NCI-H526 (cell line): ENCODE results near the gene KRTAP17-1.

Source experiments
- DNase-seq, 2 experiments: peaks; one replicate each; lab custom pipeline; 2025; lab: John Stamatoyannopoulos, UW

The KRTAP17-1 gene

DNA sequence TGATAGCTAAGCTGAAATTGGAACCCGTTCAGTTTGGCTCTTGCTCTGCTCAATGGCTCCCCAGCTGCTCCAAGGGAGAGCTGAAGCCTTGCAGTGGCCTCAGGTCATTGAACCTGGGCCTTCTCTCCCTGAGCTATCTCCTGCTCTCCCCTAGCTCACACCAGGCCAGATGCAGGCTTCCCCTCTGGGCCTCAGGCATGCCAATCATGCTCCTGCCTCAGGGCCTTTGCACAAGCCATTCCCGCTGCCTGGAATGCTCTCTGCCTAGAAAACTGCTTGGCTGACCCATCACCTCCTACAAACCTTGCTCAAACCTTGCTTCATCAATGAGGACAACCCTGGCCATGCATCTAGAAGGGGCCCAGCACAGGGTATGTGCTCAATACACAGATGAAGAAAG, 16.7 kb upstream of the KRTAP17-1 start:
- no peak for DNase-seq

DNA sequence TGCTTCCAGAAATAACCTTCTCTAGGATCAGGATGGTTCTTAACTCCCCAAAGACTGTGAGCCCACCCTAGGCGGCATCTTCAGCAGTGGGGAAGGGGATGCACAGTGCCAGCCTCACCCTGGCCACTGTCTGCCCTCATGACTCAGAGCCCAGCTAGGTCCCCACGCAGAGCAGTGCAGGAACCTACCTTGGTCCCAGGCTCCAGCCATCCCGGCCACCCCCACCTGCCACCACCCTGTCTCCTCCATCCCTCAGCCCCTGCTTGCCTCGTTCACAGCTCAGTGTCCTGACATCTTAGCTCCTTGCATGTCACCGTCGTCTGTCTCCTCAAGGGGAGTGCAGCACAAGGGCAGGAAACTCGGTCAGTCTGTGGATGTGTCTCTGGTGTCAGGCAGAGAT, 16.1 kb upstream of the KRTAP17-1 start:
- no peak for DNase-seq

DNA sequence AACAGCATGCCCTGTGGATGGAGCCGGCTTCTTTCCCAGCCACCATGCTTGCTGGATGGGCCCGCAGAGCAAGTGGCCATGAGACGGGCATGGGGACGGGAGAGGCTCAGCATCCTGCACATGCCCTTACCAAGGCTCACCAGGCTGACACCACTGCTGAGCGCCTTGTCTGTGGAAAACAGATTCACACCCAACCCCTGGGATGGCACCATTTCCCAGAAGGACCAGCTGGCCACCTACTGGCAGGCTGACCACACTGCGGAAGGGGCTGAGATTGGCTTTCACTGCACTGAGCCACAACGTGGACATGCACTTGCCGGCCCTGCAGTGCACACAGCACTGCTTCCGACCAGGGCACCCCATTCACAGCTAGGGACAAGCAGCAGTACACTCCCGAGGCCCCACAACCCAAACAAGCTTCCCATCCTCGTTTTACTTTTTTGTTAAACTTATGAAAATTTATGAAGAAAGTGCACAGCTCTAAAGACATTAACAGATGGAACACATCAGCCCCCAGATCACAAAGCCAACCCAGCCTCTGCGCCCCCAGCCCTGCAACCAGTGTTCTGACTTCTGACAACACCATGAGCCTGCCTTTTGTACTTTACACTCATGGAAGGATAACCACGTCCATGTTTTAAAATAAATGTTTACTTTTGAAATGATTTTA, 13.9 kb upstream of the KRTAP17-1 start:
- DNase-seq: peak; percentile 35 to 80

DNA sequence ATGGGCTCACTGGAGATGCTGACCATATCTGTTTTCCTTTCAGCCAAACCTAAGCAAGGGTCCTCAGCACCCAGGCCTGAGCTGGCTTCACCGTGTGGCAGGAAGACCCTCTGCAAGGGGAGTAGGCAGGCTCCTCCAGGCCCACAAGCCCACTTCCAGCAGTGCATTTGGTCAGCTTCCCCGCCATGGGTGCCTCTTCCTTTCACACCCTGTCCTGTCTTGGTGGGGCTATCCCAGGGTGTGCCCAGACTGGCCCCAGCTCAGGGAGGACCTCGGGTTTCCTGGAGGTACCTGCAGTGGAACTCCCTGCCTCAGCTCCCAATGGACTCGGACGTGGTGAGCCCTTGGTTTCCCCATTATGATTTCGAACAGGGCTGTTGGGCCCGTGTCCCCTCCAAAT, 12.7 kb upstream of the KRTAP17-1 start:
- DNase-seq: no peak

DNA sequence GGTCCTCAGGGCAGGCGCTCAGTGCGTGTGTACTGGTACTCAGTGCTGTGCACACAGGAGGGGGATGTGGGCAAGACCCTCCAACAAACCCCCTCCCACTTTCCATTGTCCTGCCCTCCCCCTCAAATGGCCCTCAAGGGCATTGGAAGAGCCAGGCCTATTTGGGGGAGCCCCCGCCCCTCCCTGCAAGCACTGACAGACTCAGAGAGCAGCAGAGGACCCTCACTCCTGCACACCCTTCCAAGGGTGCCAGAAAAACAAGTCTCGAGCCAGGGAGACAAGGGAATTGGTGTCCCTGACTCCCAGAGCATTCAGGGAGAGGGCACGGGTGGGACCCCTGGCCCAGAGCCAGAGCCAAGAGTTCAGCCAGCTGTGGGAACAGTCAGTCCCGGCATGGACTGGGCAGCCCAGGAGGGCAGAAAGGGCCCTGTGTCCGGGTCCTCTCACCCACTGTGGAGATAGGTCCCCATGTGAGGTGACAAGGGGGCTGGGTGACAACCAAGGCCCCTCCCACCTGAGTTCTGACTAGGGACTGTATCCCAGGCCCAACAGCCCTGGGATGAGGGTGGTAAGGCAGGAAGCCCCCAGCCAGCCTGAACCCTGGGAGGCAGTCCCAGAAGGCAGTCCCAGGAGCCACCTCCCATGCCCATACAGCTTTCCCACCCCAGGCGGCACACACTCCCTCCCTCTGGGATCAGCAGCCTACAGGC, 12.1 kb upstream of the KRTAP17-1 start:
- DNase-seq: no peak

DNA sequence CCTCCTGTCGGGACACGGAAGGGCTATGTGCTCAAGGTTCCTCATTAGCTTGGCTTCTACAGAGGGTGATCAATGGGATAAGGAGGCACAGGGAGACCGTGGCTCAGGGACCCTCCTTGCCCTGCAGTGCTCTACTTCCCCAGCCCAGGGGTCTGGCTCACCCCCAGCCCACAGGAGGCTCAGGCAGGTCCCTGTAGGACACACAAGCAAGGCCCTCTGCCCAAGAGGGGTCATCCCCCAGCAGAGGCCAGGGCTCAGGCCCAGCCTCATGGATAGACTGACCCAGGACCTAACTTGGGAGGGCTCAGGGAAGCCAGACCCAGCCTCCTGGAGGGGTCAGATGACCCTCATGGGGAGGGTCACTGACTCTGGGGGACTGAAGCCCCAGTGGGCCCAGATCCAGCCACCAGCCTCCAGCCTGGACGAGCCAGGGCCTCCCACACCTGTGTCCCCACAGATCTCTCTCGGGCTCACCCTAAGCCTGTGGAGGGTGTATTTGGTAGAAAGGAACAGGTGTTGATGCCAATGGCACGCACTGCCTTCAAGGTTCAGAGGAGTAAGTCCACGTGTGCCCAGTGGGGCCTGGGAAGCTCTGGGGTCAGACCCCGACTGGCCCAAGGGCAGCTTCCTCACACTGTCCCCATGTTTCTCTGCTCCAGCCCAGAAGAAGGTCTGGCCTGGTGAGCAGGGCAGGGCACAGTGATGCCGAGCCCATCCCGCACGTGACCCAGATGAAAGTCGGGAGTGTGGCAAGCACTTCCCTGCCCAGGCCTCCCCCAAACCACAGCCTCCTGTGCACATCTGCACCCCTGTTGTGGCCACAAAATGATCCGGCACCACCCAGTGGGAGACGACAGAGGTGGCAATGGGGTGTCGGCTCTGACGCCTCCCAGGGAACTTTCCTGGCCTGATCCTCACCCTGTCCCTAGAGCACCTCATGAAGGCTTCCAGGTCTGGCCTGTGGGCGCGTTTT, 10.9 kb upstream of the KRTAP17-1 start:
- no peak for DNase-seq

DNA sequence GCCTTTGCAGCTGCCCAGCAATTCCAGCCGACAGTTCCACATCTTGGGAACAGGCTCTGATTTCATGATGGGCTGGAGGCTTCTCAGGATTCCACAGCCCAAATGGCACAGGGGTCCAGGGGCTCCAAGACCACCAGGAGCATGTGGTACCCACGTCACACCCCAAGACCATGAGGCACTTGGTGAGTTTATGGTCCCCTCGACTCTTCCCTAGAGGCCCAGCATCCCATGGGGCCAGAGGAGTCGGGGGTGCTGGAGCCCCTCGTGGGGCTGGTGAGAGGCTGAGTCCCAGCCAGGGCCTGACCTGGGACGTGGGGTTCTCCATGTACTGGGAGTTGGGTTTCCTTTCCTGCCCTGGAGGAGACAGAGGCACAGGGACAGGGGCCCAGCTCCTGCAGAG, 10.1 kb upstream of the KRTAP17-1 start:
- DNase-seq: no peak

DNA sequence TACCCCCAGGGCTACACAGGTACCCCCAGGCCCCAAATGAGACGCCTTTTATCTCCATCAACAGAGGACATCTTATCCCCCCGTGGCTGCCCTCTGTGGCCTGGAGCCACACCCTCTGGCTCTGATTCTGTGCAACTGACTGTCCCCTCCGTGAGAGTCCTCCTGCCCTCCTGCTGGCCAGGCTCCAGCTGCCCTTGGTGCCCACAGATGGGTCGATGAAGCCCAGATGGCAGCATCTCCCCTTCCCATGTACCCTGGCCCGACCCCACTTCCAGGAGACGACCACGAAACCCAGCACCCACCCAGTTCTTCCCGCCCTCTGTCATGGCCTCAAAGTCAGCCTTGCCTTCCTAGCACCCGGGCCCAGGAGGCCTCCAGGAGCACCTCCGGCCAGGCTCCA, 9.6 kb upstream of the KRTAP17-1 start:
- no peak for DNase-seq

DNA sequence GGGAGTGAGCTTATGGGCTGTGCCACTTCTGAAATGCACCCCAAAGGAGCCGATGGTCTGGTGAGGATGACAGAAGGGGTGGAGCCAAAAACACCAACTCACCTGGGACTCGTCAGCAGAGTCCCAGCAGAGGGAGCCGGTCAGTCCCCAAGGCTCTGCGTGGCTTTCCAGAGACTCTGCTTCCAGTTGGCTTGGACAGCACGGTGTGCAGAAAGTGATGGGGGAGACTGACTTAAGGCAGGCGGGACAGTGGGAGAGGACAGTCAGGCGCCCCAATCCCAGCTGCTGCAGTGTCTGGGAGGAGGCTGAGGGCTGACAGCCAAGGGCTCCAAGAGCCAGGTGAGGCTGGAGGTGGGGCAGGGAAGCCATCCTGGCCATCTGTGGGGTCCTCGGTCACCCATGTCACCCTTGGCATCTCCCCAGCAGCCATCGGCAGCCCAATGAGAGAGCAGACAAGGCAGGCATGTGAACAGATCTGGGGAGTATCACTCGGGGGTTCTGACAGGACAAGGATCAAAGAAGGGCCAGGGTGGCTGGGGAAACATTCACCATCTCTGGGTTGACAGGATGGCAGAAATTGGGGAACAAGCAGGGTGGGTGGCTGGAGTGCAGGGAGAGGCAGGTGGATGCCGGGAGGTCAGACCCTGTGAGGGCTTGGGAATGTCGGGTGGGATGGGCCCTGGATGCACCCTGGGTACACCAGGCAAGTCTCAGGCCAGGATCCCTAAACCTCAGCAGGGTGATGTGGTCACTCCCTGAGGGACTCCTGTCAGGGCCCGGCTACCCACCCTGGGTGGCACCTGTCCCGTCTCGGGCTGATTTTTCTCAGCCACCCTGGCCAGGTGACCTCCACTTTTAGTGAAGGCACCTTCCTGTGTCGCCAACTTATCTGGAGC, 8.9 kb upstream of the KRTAP17-1 start:
- DNase-seq: peak in 1 of 2 experiments; percentile 64

DNA sequence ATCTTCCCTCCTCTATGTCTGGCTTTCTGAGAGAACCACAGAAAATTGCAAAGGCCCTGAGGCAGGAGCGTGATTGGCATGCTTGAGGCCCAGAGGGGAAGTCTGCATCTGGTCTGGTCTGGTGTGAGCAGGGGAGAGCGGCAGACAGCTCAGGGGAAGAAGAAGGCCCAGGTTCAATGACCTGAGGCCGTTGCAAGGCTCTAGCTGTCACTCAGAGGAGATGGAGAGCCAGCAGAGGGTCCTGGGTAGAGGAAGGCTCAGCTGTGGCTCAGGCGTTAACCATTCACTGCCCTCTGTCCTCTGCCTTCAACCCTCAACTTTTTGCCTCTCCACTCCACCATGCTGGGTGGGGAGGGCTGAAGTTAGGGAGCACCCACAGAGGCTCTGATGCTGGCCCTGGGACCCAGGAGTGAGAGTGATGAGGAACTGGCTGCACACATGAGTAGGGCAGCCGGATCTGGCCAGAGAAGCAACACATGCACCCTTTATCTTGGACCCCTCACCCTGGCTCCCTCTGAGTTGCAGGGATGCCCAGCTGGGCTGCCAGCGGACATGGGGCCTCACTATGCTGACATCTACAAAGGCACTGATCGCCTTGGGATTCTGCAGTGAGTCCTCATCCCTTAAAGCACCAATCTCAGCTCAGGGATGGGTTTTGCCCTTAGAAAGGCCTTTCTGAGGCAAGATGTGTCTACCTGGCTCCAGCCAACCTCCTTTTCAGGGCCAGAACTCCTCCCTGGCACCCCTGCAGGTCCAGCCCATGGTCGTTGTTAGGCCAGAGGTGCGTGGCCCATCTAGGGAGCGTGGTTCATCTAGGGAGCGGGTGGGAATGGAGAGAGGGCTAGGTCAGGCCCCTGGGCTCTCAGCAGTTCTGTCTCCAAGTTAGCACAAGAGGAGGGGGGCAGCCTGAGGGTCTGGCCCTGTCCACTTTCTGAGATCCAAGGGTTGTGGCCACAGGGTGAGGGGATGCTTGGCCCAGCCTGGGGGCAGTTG, 7.7 kb upstream of the KRTAP17-1 start:
- DNase-seq: no peak

DNA sequence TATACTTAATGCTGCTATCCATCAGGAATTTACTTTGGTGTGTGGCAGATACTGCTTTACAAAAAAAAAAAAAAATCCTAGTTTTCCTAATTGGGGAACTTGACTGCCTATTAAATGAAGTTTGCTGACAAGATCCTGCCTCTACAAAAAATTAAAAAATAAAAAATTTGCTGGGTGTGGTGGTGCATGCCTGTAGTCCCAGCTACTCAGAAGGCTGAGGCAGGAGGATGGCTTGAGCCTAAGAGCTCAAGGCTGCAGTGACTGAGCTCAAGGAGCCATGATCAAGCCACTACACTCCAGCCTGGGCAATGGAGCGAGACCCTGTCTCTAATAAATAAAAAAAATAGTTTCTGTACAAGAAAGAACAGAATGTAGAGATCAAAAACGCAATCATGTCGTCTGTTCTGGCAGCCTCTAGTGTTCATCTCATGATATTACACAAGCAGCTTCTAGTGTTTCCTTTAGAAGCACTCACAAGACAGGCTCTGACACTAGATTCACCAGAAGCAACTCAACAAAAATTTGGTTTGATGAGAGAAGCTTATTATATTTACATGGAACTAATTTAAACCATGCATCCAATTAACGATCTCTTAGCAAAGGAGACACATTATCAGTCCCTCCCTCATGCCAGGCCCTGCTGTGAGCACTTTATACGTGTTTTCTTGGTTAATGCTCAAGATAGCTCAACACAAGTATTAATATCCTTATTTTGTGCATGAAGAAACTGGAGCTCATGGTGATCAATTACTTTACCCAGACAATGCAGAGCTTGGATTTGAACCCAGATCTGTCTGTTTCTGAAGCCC, 6.8 kb upstream of the KRTAP17-1 start:
- DNase-seq: peak; percentile 5 to 73

DNA sequence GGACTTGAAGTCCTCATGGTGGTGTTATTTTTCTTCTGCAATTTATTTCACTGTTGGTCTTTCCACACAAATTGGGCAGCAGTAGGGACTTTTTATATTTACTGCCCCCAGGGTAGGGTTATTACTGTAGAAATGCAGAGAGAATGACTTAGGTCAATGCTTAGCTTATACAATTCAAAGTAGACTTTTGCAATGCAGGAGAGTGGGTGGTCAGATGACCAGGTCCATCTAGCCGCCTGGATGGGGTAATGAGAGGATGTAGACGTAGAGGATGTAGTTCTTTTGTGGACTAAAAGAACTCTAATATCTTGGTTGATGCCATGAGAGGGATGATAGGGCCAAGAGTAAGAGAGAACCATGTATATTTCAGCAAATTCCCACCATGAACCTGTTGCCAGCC, 2.7 kb upstream of the KRTAP17-1 start:
- no peak for DNase-seq

DNA sequence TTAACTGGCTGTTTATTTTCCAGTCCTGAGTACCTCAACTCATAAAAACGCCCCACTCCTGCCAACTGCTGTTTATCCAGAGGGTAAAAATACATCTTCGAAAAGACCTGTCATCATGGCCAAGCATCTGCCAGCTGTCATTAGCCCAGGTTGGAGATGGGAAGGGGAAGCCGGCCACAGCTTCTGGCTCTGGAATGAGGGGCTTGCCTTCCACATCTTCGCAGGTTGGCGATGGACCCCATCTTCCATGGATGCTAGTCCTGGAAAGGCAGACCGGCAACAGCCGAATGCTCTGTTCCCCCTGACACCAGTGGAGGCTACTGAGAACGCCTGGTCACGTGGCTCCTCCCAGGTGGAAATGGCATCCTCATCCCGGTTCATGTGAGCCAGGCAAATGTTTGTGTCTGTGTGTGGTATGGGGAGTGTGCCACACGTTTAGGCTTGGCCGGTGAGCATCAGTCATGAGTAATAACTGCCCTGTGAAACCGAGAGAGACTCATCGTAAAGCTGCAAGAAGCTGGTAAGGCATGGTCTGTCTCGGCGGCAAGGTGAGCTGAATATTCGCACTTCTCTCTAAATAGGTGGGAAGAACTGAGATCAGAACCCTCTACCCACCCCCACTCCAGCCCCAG, 420 bp upstream of the KRTAP17-1 start:
- DNase-seq: no peak

DNA sequence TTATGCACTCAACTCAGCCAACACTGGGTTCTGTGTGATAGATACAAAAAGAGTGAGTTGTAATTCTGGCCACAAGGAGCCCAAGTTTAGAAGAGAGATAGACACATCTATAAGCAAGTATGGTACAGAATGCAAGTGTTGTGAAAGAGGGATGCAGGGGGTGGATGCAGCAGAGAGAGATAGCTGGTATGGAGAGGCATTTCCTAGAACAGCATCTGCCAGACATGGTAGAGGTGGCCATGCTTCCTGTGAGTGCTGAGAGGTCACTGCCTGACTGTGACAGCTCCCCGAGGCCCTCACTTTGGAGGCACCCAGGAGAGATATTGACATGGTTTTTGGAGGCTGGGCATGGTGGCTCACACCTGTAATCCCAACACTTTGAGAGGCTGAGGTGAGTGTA, 4.4 kb downstream of the KRTAP17-1 start:
- no peak for DNase-seq

DNA sequence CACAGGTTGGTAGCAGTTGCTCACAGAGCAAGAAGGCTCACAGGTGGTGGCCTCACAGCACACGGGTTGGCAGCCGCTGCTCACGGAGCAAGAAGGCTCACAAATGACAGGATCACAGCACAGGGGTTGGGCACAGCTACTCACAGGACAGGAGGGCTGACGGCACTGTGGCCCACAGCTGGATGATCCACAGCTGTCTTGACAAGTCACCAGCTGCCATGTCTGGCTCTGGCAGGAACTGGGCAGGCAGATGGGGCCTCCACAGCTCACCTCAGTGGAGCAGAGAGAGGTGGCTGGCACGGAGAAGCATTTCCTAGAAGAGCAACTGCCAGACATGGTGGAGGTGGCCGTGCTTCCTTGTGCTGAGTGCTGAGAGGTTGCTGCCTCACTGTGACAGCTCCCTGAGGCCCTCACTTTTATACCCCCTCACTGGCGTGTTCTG, 6.6 kb downstream of the KRTAP17-1 start, which contains the start of gene KRTAP16-1:
Gene KRTAP16-1, minus strand, starts transcription at position 392 of the 442 bp plus-strand sequence. Its CDS starts 56 bp downstream, at position 336.
- no peak for DNase-seq

DNA sequence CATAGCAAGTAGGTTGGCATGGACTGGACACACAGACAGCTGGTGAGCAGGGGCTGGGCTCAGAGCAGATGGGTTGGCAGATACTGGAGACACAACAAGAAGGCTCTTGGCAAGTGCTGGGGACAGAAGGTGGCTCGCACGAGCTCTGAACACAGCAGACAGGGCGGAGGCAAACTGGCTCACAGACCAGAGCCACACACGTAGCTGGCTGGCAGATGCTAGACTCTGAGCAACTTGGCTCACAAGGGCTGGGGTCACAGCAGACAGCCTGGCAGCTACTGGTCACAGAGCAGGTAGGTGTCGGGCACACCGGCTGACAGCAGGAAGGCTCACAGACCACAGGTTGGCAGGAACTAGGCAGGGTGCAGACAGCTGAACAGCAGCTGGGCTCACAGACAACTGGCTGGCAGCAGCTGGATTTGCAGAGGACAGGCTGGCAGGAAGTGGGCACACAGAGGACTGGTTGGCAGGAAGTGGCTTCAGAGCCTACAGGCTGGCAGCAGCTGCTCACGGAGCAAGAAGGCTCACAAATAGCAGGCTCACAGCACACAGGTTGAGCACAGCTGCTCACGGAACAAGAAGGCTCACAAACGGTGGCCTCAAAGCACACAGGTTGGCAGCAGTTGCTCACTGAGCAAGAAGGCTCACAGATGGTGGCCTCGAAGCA, 7.1 kb downstream of the KRTAP17-1 start:
- no peak for DNase-seq

DNA sequence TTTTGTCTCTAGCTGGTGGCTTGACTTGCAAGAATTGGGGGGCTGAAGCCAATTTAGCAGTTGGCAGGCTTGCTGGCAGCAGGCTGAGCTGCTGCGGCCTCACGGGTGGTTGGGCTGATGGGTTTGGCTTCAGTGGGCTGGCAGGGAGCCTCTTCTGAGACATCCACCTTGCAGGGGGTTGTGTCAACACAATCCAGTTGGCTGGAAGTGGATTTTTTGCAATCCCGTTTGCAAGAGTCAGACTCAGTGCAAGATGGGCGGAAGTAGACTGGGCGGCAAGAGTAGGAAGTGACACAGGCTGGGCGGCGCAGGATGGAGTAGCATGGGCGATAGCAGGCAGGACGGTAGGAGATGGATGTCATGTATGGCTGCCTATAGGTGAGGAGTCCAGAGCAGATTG, 7.9 kb downstream of the KRTAP17-1 start:
- no peak for DNase-seq

DNA sequence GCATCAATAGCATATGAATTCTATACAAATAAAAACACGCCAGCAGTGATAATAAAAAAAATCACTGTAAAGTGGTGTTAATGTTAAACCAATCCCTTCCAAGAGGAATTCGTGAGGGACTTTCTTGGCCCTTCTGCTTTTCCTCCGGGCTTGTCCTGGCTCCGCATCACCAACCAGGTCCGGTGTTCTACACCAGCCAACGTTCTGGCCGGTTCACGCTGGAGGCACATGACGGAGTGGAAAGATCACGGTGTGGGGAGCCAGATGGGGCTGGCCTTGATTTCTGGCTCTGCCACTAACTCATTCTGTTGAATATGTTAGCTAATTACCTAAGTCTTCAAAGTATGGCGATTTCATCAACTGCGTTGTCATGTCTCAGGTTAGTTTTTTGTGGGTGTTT, 11.4 kb downstream of the KRTAP17-1 start:
- no peak for DNase-seq
